HUES48 (cell line): ENCODE measurements around the gene CFAP77.

Source experiments
- H3K27ac ChIP-seq: one replicate; pipeline ENCODE4 v1.7.0; 2013; ENCODE audit warnings: low read depth, low read length, inconsistent platforms
- H3K27me3 ChIP-seq: 2 replicates; pipeline ENCODE4 v1.6.1; 2013; ENCODE audit warnings: mild to moderate bottlenecking, low read length; ENCODE audit not compliant: control insufficient read depth, insufficient read depth
- H3K36me3 ChIP-seq: 2 replicates; pipeline ENCODE4 v1.6.1; 2013; ENCODE audit warnings: low read length; ENCODE audit not compliant: control insufficient read depth, insufficient read depth
- H3K4me1 ChIP-seq: 2 replicates; pipeline ENCODE4 v1.6.1; 2013; ENCODE audit warnings: mild to moderate bottlenecking, low read length; ENCODE audit not compliant: control insufficient read depth, insufficient read depth
- H3K4me3 ChIP-seq: 2 replicates; pipeline ENCODE4 v1.5.1; 2013; ENCODE audit warnings: mild to moderate bottlenecking, low read depth, low read length
- H3K9ac ChIP-seq: 2 replicates; pipeline ENCODE4 v1.6.1; 2013; ENCODE audit warnings: mild to moderate bottlenecking, low read depth, low read length, moderate library complexity
- H3K9me3 ChIP-seq: 2 replicates; pipeline ENCODE4 v1.6.1; 2013; ENCODE audit warnings: low read length; ENCODE audit not compliant: control insufficient read depth, insufficient read depth

The CFAP77 gene

DNA sequence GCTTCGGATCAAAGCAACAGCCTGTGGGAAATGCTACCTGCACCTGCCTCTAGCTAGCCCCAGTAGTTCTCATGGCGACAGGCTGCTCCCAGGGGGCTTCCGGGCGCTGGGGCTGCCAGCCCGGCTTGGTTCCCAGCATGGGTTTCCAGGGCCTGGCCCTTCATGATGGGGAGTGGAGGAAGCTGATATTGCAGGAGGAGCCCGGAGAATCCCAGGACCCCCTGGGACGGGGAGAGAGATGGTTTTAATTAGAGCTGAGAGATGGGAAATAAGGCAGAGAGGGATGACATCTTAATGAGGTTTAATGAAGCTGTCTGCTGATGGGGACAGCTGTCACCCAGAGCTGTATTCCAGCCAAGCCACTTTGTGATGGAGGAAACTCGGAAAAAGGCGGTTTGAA lies 78.6 kb downstream of the CFAP77 start:
- no peaks in the 10 kb centered on the region for H3K27me3 ChIP-seq
- H3K4me3 ChIP-seq = no peak overlapping the region
- H3K4me1 ChIP-seq = no peaks in the 10 kb centered on the region
- H3K27ac ChIP-seq = no peak overlapping the region
- H3K36me3 ChIP-seq = no peaks in the 10 kb centered on the region
- H3K9me3 ChIP-seq = 0 out of 2 replicates have a peak, but pooled peaks cover 3% of the 10 kb centered on the region
- no peak overlapping the region for H3K9ac ChIP-seq

DNA sequence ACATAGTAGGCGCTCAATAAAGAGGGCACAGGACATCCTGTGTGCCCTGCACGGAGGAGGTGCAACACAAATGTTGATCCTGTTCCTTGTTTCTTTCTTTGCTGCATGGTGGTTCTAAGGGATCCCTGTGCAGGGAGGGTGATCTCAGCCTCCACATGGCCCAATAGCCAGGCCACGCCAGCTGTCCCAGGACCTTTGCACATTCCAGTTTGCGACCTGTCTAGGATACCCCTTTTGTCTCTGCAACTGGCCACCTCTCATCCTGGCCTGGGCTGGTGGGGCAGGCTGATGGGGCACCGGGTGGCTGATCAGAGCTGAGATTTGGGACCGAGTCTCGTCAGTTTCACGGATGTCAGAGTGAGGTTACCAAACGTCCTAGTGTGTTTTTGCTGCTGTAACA lies 79.5 kb downstream of the CFAP77 start:
- H3K4me3 ChIP-seq = no peak overlapping the region
- H3K9me3 ChIP-seq = 0 out of 2 replicates have a peak, but pooled peaks cover 3% of the 10 kb centered on the region
- H3K9ac ChIP-seq = no peak overlapping the region
- H3K27me3 ChIP-seq = no peaks in the 10 kb centered on the region
- H3K4me1 ChIP-seq = no peaks in the 10 kb centered on the region
- no peaks in the 10 kb centered on the region for H3K36me3 ChIP-seq
- no peak overlapping the region for H3K27ac ChIP-seq

DNA sequence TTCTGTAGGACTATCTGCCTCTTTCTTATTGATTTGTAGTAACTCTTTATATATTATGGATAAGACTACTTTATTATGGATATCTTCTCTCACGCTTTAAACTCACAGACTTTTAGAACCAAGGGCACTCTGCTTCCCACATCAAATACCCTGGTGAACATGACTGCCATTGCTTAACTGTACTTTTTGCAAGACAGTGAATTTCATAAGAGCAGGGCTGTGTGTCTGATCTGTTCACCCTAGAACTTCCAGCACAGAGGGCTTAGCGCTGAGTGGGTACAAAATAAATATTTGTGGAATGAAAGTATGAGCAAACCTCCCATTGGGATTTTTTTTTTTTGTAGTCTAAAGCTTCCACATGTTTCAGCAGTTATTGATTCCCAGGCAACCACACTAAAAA lies 84.8 kb downstream of the CFAP77 start:
- no peaks in the 10 kb centered on the region for H3K27me3 ChIP-seq
- H3K4me1 ChIP-seq = no peaks in the 10 kb centered on the region
- H3K9me3 ChIP-seq = 0 out of 2 replicates have a peak, but pooled peaks cover 3% of the 10 kb centered on the region
- no peak overlapping the region for H3K9ac ChIP-seq
- no peaks in the 10 kb centered on the region for H3K36me3 ChIP-seq
- H3K27ac ChIP-seq = no peak overlapping the region
- H3K4me3 ChIP-seq = no peak overlapping the region

DNA sequence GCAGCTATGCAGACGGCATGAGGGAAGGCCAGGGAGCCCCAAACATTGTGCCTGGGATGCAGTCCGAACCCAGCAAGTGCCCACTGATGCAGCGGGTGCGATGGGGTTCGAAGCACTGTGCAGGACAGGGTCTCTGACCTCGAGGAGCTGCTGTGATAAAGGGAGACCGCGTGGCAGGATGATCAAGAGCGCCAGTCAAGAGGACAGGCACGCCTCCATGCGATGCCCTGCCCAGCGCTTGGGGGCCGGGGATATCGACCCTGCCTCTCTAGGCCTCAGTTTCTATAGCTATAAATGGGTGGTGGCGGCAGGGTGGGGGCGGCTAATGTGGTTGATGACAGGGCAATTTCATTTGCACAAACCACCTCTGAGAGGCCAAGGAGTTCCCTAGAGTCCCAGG lies 87.7 kb downstream of the CFAP77 start:
- H3K9ac ChIP-seq = no peak overlapping the region
- no peak overlapping the region for H3K27ac ChIP-seq
- no peaks in the 10 kb centered on the region for H3K36me3 ChIP-seq
- H3K9me3 ChIP-seq = 0 out of 2 replicates have a peak, but pooled peaks cover 3% of the 10 kb centered on the region
- no peaks in the 10 kb centered on the region for H3K4me1 ChIP-seq
- H3K27me3 ChIP-seq = no peaks in the 10 kb centered on the region
- H3K4me3 ChIP-seq = no peak overlapping the region

DNA sequence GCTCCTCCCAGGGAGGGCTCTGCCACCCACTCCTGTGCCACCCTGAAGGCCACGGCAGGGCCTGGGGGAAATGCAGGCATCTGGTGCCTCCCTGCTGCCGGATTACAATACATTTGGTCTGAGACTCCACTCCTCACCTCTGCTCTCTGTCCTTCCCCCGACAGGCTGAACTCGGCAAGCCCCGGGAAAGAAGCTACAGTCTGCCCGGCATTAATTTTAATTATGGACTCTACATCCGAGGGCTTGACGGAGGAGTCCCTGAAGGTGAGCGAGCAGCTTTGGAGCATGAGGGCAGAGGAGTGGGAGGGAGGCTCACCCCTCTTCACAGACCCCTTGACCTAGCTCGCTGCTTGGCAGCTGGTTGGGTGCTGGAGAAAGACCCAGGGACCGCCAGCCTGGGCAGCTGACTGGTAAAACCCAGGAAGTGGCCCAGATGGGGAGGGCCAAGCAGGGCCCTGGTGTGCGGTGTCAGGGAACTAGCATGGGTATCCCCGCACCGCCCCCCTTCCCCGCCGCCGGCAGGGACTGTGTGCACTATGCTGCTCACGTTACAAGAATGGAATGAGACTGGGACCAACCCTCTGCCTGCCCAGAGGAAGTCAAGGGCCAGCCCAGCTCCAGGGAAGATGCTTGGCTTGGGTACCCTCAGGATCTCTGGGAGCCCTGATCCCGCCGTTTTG lies 88.7 kb downstream of the CFAP77 start:
- Histone ChIP-seq H3K9me3 (no peaks in the 10 kb centered on the region), H3K4me1 (no peaks in the 10 kb centered on the region), H3K27me3 (no peaks in the 10 kb centered on the region), H3K9ac (no peak overlapping the region), H3K27ac (no peak overlapping the region), H3K36me3 (no peaks in the 10 kb centered on the region), H3K4me3 (no peak overlapping the region)

DNA sequence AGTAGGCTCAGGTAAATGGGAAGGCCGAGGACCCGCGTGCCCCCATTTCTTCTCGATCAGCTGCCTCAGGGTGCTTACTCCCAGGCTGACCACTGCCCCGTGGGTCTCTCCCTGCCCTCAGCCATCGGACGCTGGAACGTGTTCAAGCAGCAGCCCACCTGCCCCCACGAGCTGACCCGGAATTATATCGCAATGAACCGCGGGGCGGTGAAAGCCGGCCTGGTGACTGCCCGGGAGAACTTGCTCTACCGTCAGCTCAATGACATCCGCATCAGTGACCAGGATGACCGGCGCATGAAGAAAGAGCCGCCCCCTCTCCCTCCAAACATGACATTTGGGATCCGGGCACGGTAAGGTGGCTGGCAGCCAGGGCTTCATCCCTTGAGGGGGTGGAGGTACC lies 89.2 kb downstream of the CFAP77 start:
- Histone ChIP-seq H3K9me3 (no peaks in the 10 kb centered on the region), H3K36me3 (no peaks in the 10 kb centered on the region), H3K27me3 (no peaks in the 10 kb centered on the region), H3K4me1 (peaks cover 3% of the 10 kb centered on the region; the same call in 1 of the 2 replicates), H3K9ac (no peak overlapping the region), H3K27ac (no peak overlapping the region), H3K4me3 (no peak overlapping the region)

DNA sequence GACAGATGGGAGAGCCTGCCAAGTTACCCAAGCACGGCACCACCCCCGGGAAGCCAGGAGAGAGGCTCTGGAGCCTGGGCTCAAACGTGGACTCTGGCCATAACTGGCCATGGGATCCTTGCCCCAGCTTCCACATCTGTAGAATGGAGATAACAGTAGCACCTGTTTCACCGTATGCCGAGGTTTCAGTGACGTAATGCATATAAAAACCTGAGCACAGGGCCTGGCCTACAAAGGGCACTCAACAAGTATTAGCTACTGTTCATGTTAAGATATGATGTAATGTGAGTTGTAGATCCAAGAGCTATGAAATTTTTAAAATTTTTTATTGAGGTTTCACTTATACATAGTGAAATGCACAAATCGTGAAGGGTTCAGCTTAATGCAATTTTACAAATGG lies 90.2 kb downstream of the CFAP77 start:
- Histone ChIP-seq H3K9me3 (no peaks in the 10 kb centered on the region), H3K27ac (no peak overlapping the region), H3K4me1 (peaks cover 12% of the 10 kb centered on the region), H3K9ac (no peak overlapping the region), H3K36me3 (no peaks in the 10 kb centered on the region), H3K4me3 (no peak overlapping the region), H3K27me3 (no peaks in the 10 kb centered on the region)

DNA sequence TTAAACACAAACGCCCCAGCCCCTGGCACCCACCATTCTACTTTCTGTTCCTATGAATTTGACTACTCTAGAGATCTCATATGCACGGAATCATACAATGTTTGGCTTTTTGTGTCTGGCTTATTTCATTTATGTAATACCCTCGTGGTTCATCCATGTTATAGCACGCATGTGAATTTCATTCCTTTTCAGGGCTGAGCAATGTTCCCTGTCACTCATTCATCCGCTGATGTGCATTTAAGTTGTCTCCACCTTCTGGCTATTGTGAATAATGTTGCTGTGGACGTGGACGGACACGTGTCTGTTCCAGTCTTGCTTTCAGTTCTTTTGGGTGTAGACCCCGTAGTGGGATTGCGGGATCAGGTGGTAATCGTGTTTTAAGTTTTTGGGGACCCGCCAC lies 92.5 kb downstream of the CFAP77 start:
- Histone ChIP-seq H3K27ac (no peak overlapping the region), H3K4me1 (peaks cover 14% of the 10 kb centered on the region), H3K36me3 (no peaks in the 10 kb centered on the region), H3K9ac (no peak overlapping the region), H3K4me3 (no peak overlapping the region), H3K27me3 (peaks cover 6% of the 10 kb centered on the region; the same call in 1 of the 2 replicates), H3K9me3 (no peaks in the 10 kb centered on the region)

DNA sequence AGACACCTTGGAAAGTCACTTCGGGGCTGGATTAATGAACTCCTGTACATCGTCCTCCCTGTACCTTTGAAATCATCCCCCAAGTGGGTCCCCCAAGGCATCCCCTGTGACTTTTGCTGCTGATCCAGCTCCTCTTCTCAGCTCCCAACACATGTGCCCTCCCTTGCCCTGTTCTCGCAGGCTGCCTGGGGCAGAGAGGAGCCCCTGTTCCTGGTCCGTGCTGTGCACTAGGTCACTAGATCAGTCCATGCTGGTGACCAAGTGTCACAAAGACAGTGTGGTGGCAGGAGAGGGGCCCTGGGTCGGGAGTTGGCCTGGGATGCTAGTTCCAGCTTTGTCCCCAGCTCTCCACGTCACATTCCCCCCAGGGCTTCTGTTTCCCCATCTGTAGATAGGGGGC lies 93.1 kb downstream of the CFAP77 start:
- Histone ChIP-seq H3K4me1 (peaks cover 14% of the 10 kb centered on the region), H3K27me3 (peaks cover 6% of the 10 kb centered on the region; the same call in 1 of the 2 replicates), H3K9ac (no peak overlapping the region)

DNA sequence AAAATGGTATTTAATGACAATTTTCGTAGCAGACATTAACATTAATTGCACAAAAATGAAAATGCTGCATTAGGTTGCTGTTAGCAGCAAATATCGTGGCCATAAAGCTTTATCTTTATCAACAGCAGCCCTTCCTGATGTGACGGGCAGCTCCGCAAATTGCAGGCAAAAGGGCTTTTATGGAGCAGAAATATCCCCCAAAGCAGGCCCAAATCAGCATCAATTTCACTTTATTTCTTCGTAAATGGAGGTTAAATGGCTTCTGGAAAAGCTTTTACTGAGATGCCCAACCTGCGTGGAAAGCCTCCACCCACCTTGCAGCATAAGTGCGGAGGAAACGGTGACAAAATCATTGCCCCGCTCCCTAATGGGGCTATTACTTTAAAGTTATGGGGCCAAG lies 94.5 kb downstream of the CFAP77 start:
- Histone ChIP-seq H3K36me3 (no peaks in the 10 kb centered on the region), H3K27ac (no peak overlapping the region), H3K27me3 (peaks cover 6% of the 10 kb centered on the region; the same call in 1 of the 2 replicates), H3K9ac (no peak overlapping the region), H3K4me3 (no peak overlapping the region), H3K9me3 (no peaks in the 10 kb centered on the region), H3K4me1 (peaks cover 14% of the 10 kb centered on the region)

More for the DNA sequence above, 93.1 kb downstream of the CFAP77 start:
- Histone ChIP-seq H3K27ac (no peak overlapping the region), H3K36me3 (no peaks in the 10 kb centered on the region), H3K4me3 (no peak overlapping the region), H3K9me3 (no peaks in the 10 kb centered on the region)

DNA sequence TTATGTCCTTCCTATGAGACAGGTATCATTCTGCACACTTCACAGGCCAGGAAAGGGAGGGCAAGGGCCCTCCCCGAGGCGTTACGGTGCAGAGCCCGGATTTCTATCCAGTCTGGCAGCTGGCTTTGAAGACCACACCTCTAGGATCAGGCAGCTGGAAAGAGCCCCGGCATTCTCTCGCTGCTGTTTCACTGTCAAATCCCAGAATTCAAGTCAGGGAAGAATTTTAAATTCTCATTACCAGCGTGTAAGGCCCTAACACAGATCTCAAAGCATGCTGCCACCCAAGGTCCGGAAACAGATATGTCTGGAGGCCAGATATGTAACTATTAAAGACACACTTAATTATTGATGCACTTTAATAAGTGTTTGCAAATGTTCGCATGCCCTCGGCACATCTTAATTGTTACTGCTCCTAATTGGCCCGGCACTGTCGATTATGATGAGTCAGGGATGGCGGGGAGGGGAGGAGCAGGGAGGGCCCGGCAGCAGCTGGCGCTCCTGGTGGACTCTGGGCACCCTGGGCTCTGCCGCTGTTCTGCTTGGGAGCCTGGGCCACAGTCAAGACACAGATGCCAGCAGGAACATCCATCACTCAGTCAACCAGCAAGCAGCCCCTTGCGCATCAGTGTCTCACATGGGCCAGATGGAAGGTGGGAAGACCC lies 96.1 kb downstream of the CFAP77 start:
- H3K9ac ChIP-seq = no peak overlapping the region
- H3K27ac ChIP-seq = no peak overlapping the region
- no peak overlapping the region for H3K4me3 ChIP-seq
- H3K27me3 ChIP-seq = peaks cover 6% of the 10 kb centered on the region; the same call in 1 of the 2 replicates
- H3K36me3 ChIP-seq = no peaks in the 10 kb centered on the region
- no peaks in the 10 kb centered on the region for H3K9me3 ChIP-seq
- peaks cover 14% of the 10 kb centered on the region for H3K4me1 ChIP-seq
